Neuronal stem cell (in vitro differentiated cells): ENCODE results near the gene MAPKAP1.

Source experiments
- DNase-seq: peaks from one replicate; pipeline ENCODE4 v3.0.0-alpha.2; 2013; ENCODE audit warnings: low spot score
- H2AFZ ChIP-seq: one replicate; pipeline ENCODE4 v1.6.1; 2013; ENCODE audit warnings: mild to moderate bottlenecking, low read length, inconsistent platforms
- H2AK5ac ChIP-seq: 2 replicates; pipeline ENCODE4 v1.6.1; 2013; ENCODE audit warnings: low read depth, mild to moderate bottlenecking, inconsistent platforms, low read length, moderate library complexity, mixed read lengths
- H2BK120ac ChIP-seq: 2 replicates; pipeline ENCODE4 v1.6.1; 2013; ENCODE audit warnings: low read depth, mild to moderate bottlenecking, inconsistent platforms, low read length, moderate library complexity, mixed read lengths
- H2BK12ac ChIP-seq: one replicate; pipeline ENCODE4 v1.6.1; 2013; ENCODE audit warnings: low read length, inconsistent platforms
- H2BK15ac ChIP-seq: 2 replicates; pipeline ENCODE4 v1.6.1; 2013; ENCODE audit warnings: mild to moderate bottlenecking, low read length, inconsistent platforms, mixed read lengths
- H2BK5ac ChIP-seq: one replicate; pipeline ENCODE4 v1.6.1; 2013; ENCODE audit warnings: inconsistent platforms, mild to moderate bottlenecking, low read length, moderate library complexity
- H3K14ac ChIP-seq: one replicate; pipeline ENCODE4 v1.6.1; 2013; ENCODE audit warnings: low read length, inconsistent platforms
- H3K18ac ChIP-seq: 2 replicates; pipeline ENCODE4 v1.6.1; 2013; ENCODE audit warnings: low read length, inconsistent platforms
- H3K23ac ChIP-seq: 2 replicates; pipeline ENCODE4 v1.6.1; 2013; ENCODE audit warnings: low read depth, mild to moderate bottlenecking, mixed read lengths, low read length, inconsistent platforms; ENCODE audit not compliant: poor library complexity
- H3K27ac ChIP-seq: replicated peaks from 3 replicates; pipeline ENCODE4 v1.5.1; 2013; ENCODE audit warnings: low read length, inconsistent platforms
- H3K27me3 ChIP-seq, 3 experiments: 2 replicates each; pipeline ENCODE4 v1.6.1; 2013; ENCODE audit warnings: low read length in 3 of 3, mild to moderate bottlenecking in 2 of 3, inconsistent platforms in 1 of 3, low read depth in 1 of 3, mixed read lengths in 1 of 3, moderate library complexity in 1 of 3; ENCODE audit not compliant: control insufficient read depth in 3 of 3, insufficient read depth in 3 of 3
- H3K36me3 ChIP-seq, 2 donors: replicated peaks in 1 of 2; 2 replicates each; pipeline ENCODE4 v1.6.1; 2013; ENCODE audit warnings: low read length in 2 of 2; ENCODE audit not compliant: control insufficient read depth in 2 of 2, insufficient read depth in 2 of 2
- H3K4ac ChIP-seq: 2 replicates; pipeline ENCODE4 v1.6.1; 2013; ENCODE audit warnings: inconsistent platforms, mild to moderate bottlenecking, low read length, moderate library complexity
- H3K4me1 ChIP-seq, 2 donors: 1 replicate in 1 of 2; 2 replicates in 1 of 2; pipeline ENCODE4 v1.6.1; 2013; ENCODE audit warnings: low read length in 2 of 2, low read depth in 1 of 2; ENCODE audit not compliant: control insufficient read depth in 2 of 2, insufficient read depth in 1 of 2
- H3K4me2 ChIP-seq: one replicate; pipeline ENCODE4 v1.6.1; 2013; ENCODE audit warnings: mild to moderate bottlenecking, low read length, inconsistent platforms; ENCODE audit not compliant: insufficient read depth, poor library complexity, severe bottlenecking
- H3K4me3 ChIP-seq, 2 donors: 2 replicates each; pipeline ENCODE4 v1.5.1; 2013; ENCODE audit warnings: low read length in 2 of 2, mild to moderate bottlenecking in 2 of 2, inconsistent platforms in 1 of 2, moderate library complexity in 1 of 2
- H3K79me1 ChIP-seq: one replicate; pipeline ENCODE4 v1.6.1; 2013; ENCODE audit warnings: low read depth, mild to moderate bottlenecking, inconsistent platforms, low read length, moderate library complexity
- H3K9ac ChIP-seq: one replicate; pipeline ENCODE4 v1.6.1; 2013; ENCODE audit warnings: mild to moderate bottlenecking, low read depth, low read length, inconsistent platforms; ENCODE audit not compliant: poor library complexity
- H3K9me3 ChIP-seq, 2 donors: replicated peaks in 1 of 2; 2 replicates each; pipeline versions ENCODE3 to v1.6.1; 2013; ENCODE audit warnings: low read length in 2 of 2, mild to moderate bottlenecking in 2 of 2, inconsistent platforms in 1 of 2, low read depth in 1 of 2, mixed read lengths in 1 of 2, moderate library complexity in 1 of 2; ENCODE audit not compliant: control insufficient read depth in 2 of 2, insufficient read depth in 1 of 2
- H4K8ac ChIP-seq: one replicate; pipeline ENCODE4 v1.6.1; 2013; ENCODE audit warnings: low read depth, mild to moderate bottlenecking, inconsistent platforms, low read length, moderate library complexity
- H4K91ac ChIP-seq: one replicate; pipeline ENCODE4 v1.6.1; 2013; ENCODE audit warnings: low read length, low read depth, mild to moderate bottlenecking, inconsistent platforms; ENCODE audit not compliant: poor library complexity
- WGBS, 2 donors: extraction: QIAGEN DNeasy Blood & Tissue Kit; methylation state at CpG; one replicate each; pipeline ENCODE4 v1.1.7; 2013; ENCODE audit warnings: missing lambda C conversion rate in 2 of 2, mixed read lengths in 1 of 2; ENCODE audit not compliant: insufficient read length in 2 of 2, insufficient replicate concordance in 1 of 2; ENCODE audit errors: extremely low coverage in 2 of 2; 5-methylcytosine and 5-hydroxymethylcytosine counted together

MAPKAP1 gene

GRCh38 chr9:125691869-125692268 is 15.1 kb downstream of the MAPKAP1 start:
- Histone ChIP-seq H4K8ac (no peak overlapping the region), H3K4me3 (no peak overlapping the region), H3K27ac (no peak overlapping the region), H2BK5ac (no peak overlapping the region), H3K18ac (no peak overlapping the region), H3K79me1 (peaks cover 2% of the 10 kb centered on the region), H3K27me3 (no peaks in the 10 kb centered on the region), H2AFZ (no peak overlapping the region), H3K23ac (no peak overlapping the region), H3K9me3 (no peaks in the 10 kb centered on the region), H3K4me1 (peaks cover 1 to 3% of the 10 kb centered on the region in 2 donors), H3K14ac (no peak overlapping the region), H3K36me3 (peaks cover 0 to 3% of the 10 kb centered on the region in 2 donors), H3K9ac (no peak overlapping the region), H2BK15ac (no peak overlapping the region), H2BK12ac (no peak overlapping the region), H2BK120ac (no peak overlapping the region), H3K4me2 (no peak overlapping the region), H4K91ac (no peak overlapping the region), H3K4ac (no peak overlapping the region), H2AK5ac (no peak overlapping the region)
- no CpG with 5 or more reads among the region's 2 CpGs for WGBS, 2 donors
- DNase-seq = no peak

DNA sequence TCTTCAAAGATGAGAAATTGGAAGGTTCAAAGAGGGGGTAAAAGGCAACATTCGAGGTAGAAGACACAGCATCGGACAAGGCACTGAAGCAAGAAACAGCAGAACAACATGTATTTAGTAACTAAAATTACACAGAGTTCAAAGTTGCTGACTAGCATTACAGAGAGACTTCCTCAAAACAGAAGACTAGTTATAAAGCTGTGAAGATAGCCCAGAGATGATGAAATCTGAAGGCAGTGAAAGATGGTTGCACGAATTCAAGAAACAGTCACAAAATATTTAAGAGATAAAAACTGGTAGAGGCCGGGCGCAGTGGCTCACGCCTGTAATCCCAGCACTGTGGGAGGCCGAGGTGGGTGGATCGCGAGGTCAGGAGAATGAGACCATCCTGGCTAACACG is 16.3 kb downstream of the MAPKAP1 start:
- Histone ChIP-seq H3K27ac (no peak overlapping the region), H3K9ac (no peak overlapping the region), H3K4me1 (peaks cover 1 to 3% of the 10 kb centered on the region in 2 donors), H3K9me3 (no peaks in the 10 kb centered on the region), H2AK5ac (no peak overlapping the region), H3K4me3 (no peak overlapping the region), H2AFZ (no peak overlapping the region), H3K4ac (no peak overlapping the region), H3K4me2 (no peak overlapping the region), H3K18ac (no peak overlapping the region), H3K23ac (no peak overlapping the region), H3K36me3 (no peaks in the 10 kb centered on the region), H2BK5ac (no peak overlapping the region), H4K91ac (no peak overlapping the region), H4K8ac (no peak overlapping the region), H2BK120ac (no peak overlapping the region), H3K79me1 (peaks cover 2% of the 10 kb centered on the region), H2BK15ac (no peak overlapping the region), H2BK12ac (no peak overlapping the region), H3K27me3 (no peaks in the 10 kb centered on the region), H3K14ac (no peak overlapping the region)
- WGBS, 2 donors = no CpG with 5 or more reads among the region's 10 CpGs
- no peak for DNase-seq

- Histone ChIP-seq H3K4me3 (no peak overlapping the region), H3K9ac (no peak overlapping the region), H3K9me3 (no peaks in the 10 kb centered on the region), H4K8ac (no peak overlapping the region), H3K4me1 (peaks cover 0 to 2% of the 10 kb centered on the region in 2 donors), H3K4ac (no peak overlapping the region), H2AFZ (no peak overlapping the region), H2BK5ac (no peak overlapping the region), H3K27me3 (no peaks in the 10 kb centered on the region), H2BK12ac (no peak overlapping the region), H3K18ac (no peak overlapping the region), H3K14ac (no peak overlapping the region), H2BK15ac (no peak overlapping the region), H2BK120ac (no peak overlapping the region), H3K23ac (no peak overlapping the region), H4K91ac (no peak overlapping the region), H2AK5ac (no peak overlapping the region), H3K4me2 (no peak overlapping the region), H3K27ac (no peak overlapping the region), H3K79me1 (peaks cover 2% of the 10 kb centered on the region), H3K36me3 (no peaks in the 10 kb centered on the region)
- no peak for DNase-seq
- no CpG with 5 or more reads among the region's 4 CpGs for WGBS, 2 donors
Observed at GRCh38 chr9:125687163-125687863, 19.7 kb downstream of the MAPKAP1 start.

DNA sequence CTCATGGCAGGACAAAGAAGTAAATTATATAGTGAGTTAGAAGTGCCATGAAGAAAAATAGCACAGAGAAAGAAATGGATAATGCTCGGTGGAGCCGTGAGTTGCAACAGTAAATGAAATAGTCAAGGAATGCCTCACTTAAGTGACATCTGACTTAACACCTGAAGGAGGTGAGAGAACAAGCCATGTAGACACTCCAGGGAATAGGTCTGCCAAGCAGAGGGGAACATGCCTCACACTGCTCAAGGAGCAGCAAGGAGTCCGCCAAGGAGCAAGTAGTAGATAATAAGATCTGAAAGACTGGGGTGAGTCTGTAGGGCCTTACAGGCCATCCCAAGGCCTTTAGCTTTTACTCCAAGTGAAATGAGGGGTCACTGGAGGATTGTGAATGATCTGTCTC is 21.8 kb downstream of the MAPKAP1 start:
- Histone ChIP-seq H3K9me3 (no peaks in the 10 kb centered on the region), H3K36me3 (no peaks in the 10 kb centered on the region), H2AFZ (no peak overlapping the region), H2BK120ac (no peak overlapping the region), H3K4me1 (peaks cover 0 to 2% of the 10 kb centered on the region in 2 donors), H2AK5ac (no peak overlapping the region), H4K8ac (no peak overlapping the region), H3K4me2 (no peak overlapping the region), H3K4me3 (no peak overlapping the region), H3K18ac (no peak overlapping the region), H2BK15ac (no peak overlapping the region), H3K79me1 (peaks cover under 1% of the 10 kb centered on the region), H2BK5ac (no peak overlapping the region), H3K23ac (no peak overlapping the region), H4K91ac (no peak overlapping the region), H3K4ac (no peak overlapping the region), H3K14ac (no peak overlapping the region), H3K27me3 (no peaks in the 10 kb centered on the region), H3K27ac (no peak overlapping the region), H3K9ac (no peak overlapping the region), H2BK12ac (no peak overlapping the region)
- no CpG with 5 or more reads among the region's 3 CpGs for WGBS, 2 donors
- no peak for DNase-seq
